Natural killer cell (primary cell): ENCODE measurements around the gene HSPG2. TPM values are rescaled to one million over a fixed set of nuclear protein-coding genes. Genes with fewer than 3 reads are reported as not detected.

Experiments used
- ATAC-seq, 3 donors: fragments of 150-1000 bp in 2 of 3; fragments of 200-7000 bp in 1 of 3; cut with Tn5 transposase; 1 replicate in 1 of 3; 2 replicates in 2 of 3; pipeline ENCODE4 v1.10.0; 2021; ENCODE audit warnings: mild to moderate bottlenecking in 2 of 3, moderate library complexity in 2 of 3
- DNase-seq, 2 donors: peaks; one replicate each; pipeline versions ENCODE4 v3.0.0 to v3.0.0-alpha.2; 2013 to 2021; ENCODE audit warnings: mixed read lengths in 1 of 2
- H3K27ac ChIP-seq: one replicate; pipeline ENCODE4 v1.5.1; 2013; ENCODE audit warnings: mild to moderate bottlenecking, low read length
- H3K27me3 ChIP-seq: one replicate; pipeline ENCODE4 v1.6.1; 2013; ENCODE audit warnings: low read length; ENCODE audit not compliant: control insufficient read depth, insufficient read depth
- H3K36me3 ChIP-seq: one replicate; pipeline ENCODE4 v1.6.1; 2013; ENCODE audit warnings: low read length; ENCODE audit not compliant: control insufficient read depth, insufficient read depth
- H3K4me1 ChIP-seq: one replicate; pipeline ENCODE4 v1.6.1; 2013; ENCODE audit warnings: low read length; ENCODE audit not compliant: control insufficient read depth, insufficient read depth
- H3K4me3 ChIP-seq: one replicate; pipeline ENCODE4 v1.5.1; 2013; ENCODE audit warnings: low read length
- H3K9me3 ChIP-seq: one replicate; pipeline ENCODE4 v1.6.1; 2013; ENCODE audit warnings: low read length; ENCODE audit not compliant: control insufficient read depth, insufficient read depth
- H3K27ac Mint-ChIP-seq, 2 donors: one replicate each; pipeline ENCODE4 v1.8.0; 2022; ENCODE audit warnings: mild to moderate bottlenecking in 2 of 2, mixed read lengths in 2 of 2, moderate library complexity in 1 of 2
- H3K27me3 Mint-ChIP-seq, 2 donors: one replicate each; pipeline ENCODE4 v1.8.0; 2022; ENCODE audit warnings: low read depth in 2 of 2, mixed read lengths in 2 of 2
- H3K36me3 Mint-ChIP-seq: one replicate; pipeline ENCODE4 v1.8.0; 2022; ENCODE audit warnings: mixed read lengths
- H3K4me1 Mint-ChIP-seq, 2 donors: one replicate each; pipeline ENCODE4 v1.8.0; 2022; ENCODE audit warnings: mixed read lengths in 2 of 2
- H3K4me3 Mint-ChIP-seq: one replicate; pipeline ENCODE4 v1.8.0; 2022; ENCODE audit warnings: mild to moderate bottlenecking, moderate library complexity, mixed read lengths
- H3K9me3 Mint-ChIP-seq, 2 donors: one replicate each; pipeline ENCODE4 v1.8.0; 2022; ENCODE audit warnings: mixed read lengths in 2 of 2
- CTCF ChIP-seq: fragments of 200-600 bp; IDR thresholded peaks from one replicate; pipeline ENCODE4 v1.8.0; 2022; ENCODE audit warnings: antibody characterized with exemption
- WGBS: methylation state at CpG from one replicate; pipeline ENCODE4 v1.1.7; 2013; ENCODE audit warnings: missing lambda C conversion rate; ENCODE audit not compliant: insufficient coverage; 5-methylcytosine and 5-hydroxymethylcytosine counted together
- intact Hi-C: fragments of 100-400 bp; cut with micrococcal nuclease; formaldehyde crosslinking; loops from one replicate; pipeline ENCODE4 v1.14.2; 2022
- total RNA-seq, 4 donors: library from RNA; stranded (reverse); fragments of 120-200 nt in 1 of 4; gene quantifications; one replicate each; pipeline versions ENCODE4 v1.2.3 to v1.2.4, GENCODE V29; 2013 to 2022

HSPG2 gene
- total RNA-seq, 3 donors from 2014 or later (not counting 1 experiment from before 2014, with no cell fraction given): 0.54 to 0.93 (median 0.90) TPM

DNA sequence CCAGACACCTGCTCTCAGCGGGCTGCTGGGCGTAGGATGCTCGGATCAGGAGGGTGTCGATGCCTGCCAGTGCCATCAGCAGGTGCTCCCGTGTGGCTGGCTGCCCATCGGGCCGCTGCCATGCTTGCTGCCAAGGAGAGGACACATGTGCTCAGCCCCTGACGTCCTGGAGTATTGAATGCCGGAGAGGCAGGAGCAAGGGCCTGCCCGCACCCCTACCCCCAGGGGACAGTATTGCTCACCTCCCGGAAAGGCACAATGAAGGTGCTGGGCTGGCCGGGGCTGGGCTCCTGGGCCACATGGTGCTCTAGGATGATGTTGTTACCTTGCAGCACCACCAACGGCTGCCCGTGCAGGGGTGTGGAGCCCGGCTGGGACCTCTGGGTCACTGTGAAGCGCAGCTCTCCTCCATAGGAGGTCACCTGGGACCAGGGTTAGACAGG is 61.5 kb downstream of the HSPG2 start:
- intact Hi-C loops: no loop called here
- Mint-ChIP-seq H3K9me3 (no peaks in the 10 kb centered on the region), H3K27ac (no peak overlapping the region), H3K4me1 (no peaks in the 10 kb centered on the region), H3K4me3 (no peak overlapping the region), H3K27me3 (no peaks in the 10 kb centered on the region), H3K36me3 (no peaks in the 10 kb centered on the region)
- no peak overlapping the region for H3K27ac ChIP-seq
- WGBS: 90% methylated on average over 16 of the region's 16 CpGs
- no peak for ATAC-seq
- no peak for DNase-seq
- no peaks in the 10 kb centered on the region for H3K36me3 ChIP-seq
- TF ChIP-seq CTCF: no peak
- H3K27me3 ChIP-seq: no peaks in the 10 kb centered on the region
- H3K4me3 ChIP-seq: no peak overlapping the region
- H3K9me3 ChIP-seq: no peaks in the 10 kb centered on the region
- no peaks in the 10 kb centered on the region for H3K4me1 ChIP-seq

GRCh38 chr1:21874778-21875547 is 62.1 kb downstream of the HSPG2 start:
- intact Hi-C loops: no loop called here
- no peaks in the 10 kb centered on the region for H3K4me1 Mint-ChIP-seq
- Histone ChIP-seq H3K36me3 (no peaks in the 10 kb centered on the region), H3K4me3 (no peak overlapping the region), H3K9me3 (no peaks in the 10 kb centered on the region), H3K27me3 (no peaks in the 10 kb centered on the region), H3K27ac (no peak overlapping the region), H3K4me1 (no peaks in the 10 kb centered on the region)
- no peak overlapping the region for H3K27ac Mint-ChIP-seq
- no peaks in the 10 kb centered on the region for H3K9me3 Mint-ChIP-seq
- no peaks in the 10 kb centered on the region for H3K27me3 Mint-ChIP-seq
- ATAC-seq (no peak), DNase-seq (no peak)
- TF ChIP-seq CTCF: no peak
- WGBS: 86% methylated on average over 24 of the region's 24 CpGs
- no peak overlapping the region for H3K4me3 Mint-ChIP-seq
- no peaks in the 10 kb centered on the region for H3K36me3 Mint-ChIP-seq

DNA sequence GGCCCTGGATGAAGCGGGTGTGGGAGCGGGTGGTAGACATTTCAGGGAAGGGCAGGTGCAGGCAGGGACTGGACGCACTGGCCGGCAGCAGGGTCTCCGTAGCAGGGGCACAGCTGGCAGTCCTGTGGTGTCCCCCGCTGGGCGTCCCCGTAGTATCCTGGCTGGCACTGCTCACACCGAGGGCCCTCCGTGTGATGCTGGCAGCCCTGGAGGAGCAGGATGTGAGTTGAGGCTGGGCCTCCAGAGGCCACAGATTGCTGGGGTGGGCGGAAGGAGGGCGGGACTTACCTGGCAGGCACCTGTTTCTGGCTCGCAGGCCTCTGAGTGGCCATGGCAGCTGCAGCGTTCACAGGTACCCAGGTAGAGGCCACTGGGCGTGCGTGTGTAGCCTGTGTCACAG is 62.8 kb downstream of the HSPG2 start:
- TF ChIP-seq CTCF: no peak
- Histone ChIP-seq H3K27ac (no peak overlapping the region), H3K27me3 (no peaks in the 10 kb centered on the region), H3K36me3 (no peaks in the 10 kb centered on the region), H3K9me3 (no peaks in the 10 kb centered on the region), H3K4me3 (no peak overlapping the region), H3K4me1 (no peaks in the 10 kb centered on the region)
- H3K9me3 Mint-ChIP-seq: no peaks in the 10 kb centered on the region
- 94% methylated on average over 15 of the region's 16 CpGs for WGBS
- H3K27ac Mint-ChIP-seq: no peak overlapping the region
- H3K4me3 Mint-ChIP-seq: no peak overlapping the region
- intact Hi-C loops: no loop called here
- H3K27me3 Mint-ChIP-seq: no peaks in the 10 kb centered on the region
- no peaks in the 10 kb centered on the region for H3K4me1 Mint-ChIP-seq
- H3K36me3 Mint-ChIP-seq: no peaks in the 10 kb centered on the region
- no peak for ATAC-seq
- DNase-seq: no peak

- Histone ChIP-seq H3K36me3 (no peaks in the 10 kb centered on the region), H3K4me3 (no peak overlapping the region), H3K4me1 (no peaks in the 10 kb centered on the region), H3K9me3 (no peaks in the 10 kb centered on the region), H3K27ac (no peak overlapping the region), H3K27me3 (no peaks in the 10 kb centered on the region)
- H3K4me3 Mint-ChIP-seq: no peak overlapping the region
- no peaks in the 10 kb centered on the region for H3K9me3 Mint-ChIP-seq
- no peaks in the 10 kb centered on the region for H3K36me3 Mint-ChIP-seq
- no peak for DNase-seq
- 92% methylated on average over 10 of the region's 10 CpGs for WGBS
- peaks cover 0 to 2% of the 10 kb centered on the region in 2 donors for H3K27me3 Mint-ChIP-seq
- intact Hi-C loops: no loop called here
- H3K27ac Mint-ChIP-seq: no peak overlapping the region
- H3K4me1 Mint-ChIP-seq: no peaks in the 10 kb centered on the region
- no peak for ATAC-seq
- TF ChIP-seq CTCF: no peak
Measured at GRCh38 chr1:21873761-21874160, 63.3 kb downstream of the HSPG2 start.
